ENCODE results near the gene COLEC12. TPM values are rescaled to one million over a fixed set of nuclear protein-coding genes. Genes with fewer than 3 reads are reported as not detected.
"Not testable (repeated sequence)": the region's sequence is repeated elsewhere in the genome, so short reads cannot be mapped to it uniquely, and the experiment has no call there.

Gene COLEC12
- total RNA-seq, 1 donor: 0.21 TPM

GRCh38 chr18:295756-296490 is 204.6 kb downstream of the COLEC12 start:
- H3K4me3 ChIP-seq (ENCODE audit: low read length): no peak overlapping the region
- H3K9me3 ChIP-seq (ENCODE audit: low read depth, low read length): no peaks in the 10 kb centered on the region
- no peaks in the 10 kb centered on the region for H3K27me3 ChIP-seq (ENCODE audit: insufficient read depth, low read length)
- H3K4me1 ChIP-seq (ENCODE audit: insufficient read depth, low read length): no peaks in the 10 kb centered on the region

- H3K4me3 ChIP-seq (ENCODE audit: low read length): no peak overlapping the region
- no peaks in the 10 kb centered on the region for H3K4me1 ChIP-seq (ENCODE audit: insufficient read depth, low read length)
- H3K27me3 ChIP-seq (ENCODE audit: insufficient read depth, low read length): no peaks in the 10 kb centered on the region
- no peaks in the 10 kb centered on the region for H3K9me3 ChIP-seq (ENCODE audit: low read depth, low read length)
These were observed 205.9 kb downstream of the COLEC12 start for GRCh38 chr18:294566-294965.

DNA sequence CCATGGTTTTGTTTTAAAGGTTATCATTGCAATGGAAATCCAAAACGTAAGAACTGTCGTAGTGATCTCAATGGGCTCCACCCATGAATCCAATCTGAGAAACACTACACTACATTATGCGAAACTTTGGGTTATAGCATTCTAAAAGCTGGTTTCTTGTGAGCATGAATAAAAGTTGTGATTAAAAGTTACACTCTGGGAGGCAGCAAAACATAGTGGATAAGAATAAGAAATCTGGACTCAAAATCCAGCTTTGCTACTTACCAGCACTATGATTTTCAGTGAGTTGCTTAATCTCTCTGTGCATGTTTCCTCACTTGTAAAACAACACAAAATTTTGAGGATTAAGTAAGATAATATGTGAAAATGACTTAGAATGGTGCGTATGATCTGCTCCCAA is 207.0 kb downstream of the COLEC12 start:
- Histone ChIP-seq H3K27me3 (ENCODE audit: insufficient read depth, low read length) (no peaks in the 10 kb centered on the region), H3K4me3 (ENCODE audit: low read length) (no peak overlapping the region), H3K4me1 (ENCODE audit: insufficient read depth, low read length) (peaks cover 6% of the 10 kb centered on the region), H3K9me3 (ENCODE audit: low read depth, low read length) (no peaks in the 10 kb centered on the region)

DNA sequence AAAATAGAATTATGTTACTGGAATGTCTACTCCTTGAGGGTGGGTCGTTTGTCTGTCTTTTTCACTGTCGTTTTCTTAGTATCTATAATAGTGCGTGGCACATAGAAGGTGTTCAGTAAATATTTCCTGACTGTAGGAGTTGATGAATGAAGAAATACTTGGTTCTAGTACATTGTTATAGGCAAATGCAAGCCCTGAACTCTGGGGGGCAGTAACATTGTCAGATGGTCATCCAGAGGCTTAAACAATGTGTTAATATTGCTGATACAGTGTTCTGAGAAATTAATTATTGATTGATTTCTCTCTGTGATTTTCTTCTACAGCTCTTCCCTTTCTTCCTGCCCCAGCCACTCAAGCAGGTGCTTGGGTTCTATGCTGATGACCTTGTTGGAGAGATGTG is 208.2 kb downstream of the COLEC12 start:
- peaks cover 6% of the 10 kb centered on the region for H3K4me1 ChIP-seq (ENCODE audit: insufficient read depth, low read length)
- H3K9me3 ChIP-seq (ENCODE audit: low read depth, low read length): no peaks in the 10 kb centered on the region
- H3K4me3 ChIP-seq (ENCODE audit: low read length): no peak overlapping the region
- no peaks in the 10 kb centered on the region for H3K27me3 ChIP-seq (ENCODE audit: insufficient read depth, low read length)

GRCh38 chr18:289970-290369 is 210.5 kb downstream of the COLEC12 start:
- not testable (repeated sequence) for H3K27me3 ChIP-seq (ENCODE audit: insufficient read depth, low read length); H3K4me1 ChIP-seq (ENCODE audit: insufficient read depth, low read length); H3K4me3 ChIP-seq (ENCODE audit: low read length); H3K9me3 ChIP-seq (ENCODE audit: low read depth, low read length)

- H3K4me3 ChIP-seq (ENCODE audit: low read length): no peak overlapping the region
- no peaks in the 10 kb centered on the region for H3K9me3 ChIP-seq (ENCODE audit: low read depth, low read length)
- H3K27me3 ChIP-seq (ENCODE audit: insufficient read depth, low read length): no peaks in the 10 kb centered on the region
- peaks cover 6% of the 10 kb centered on the region for H3K4me1 ChIP-seq (ENCODE audit: insufficient read depth, low read length)
These were observed 211.5 kb downstream of the COLEC12 start for GRCh38 chr18:289026-289425.

DNA sequence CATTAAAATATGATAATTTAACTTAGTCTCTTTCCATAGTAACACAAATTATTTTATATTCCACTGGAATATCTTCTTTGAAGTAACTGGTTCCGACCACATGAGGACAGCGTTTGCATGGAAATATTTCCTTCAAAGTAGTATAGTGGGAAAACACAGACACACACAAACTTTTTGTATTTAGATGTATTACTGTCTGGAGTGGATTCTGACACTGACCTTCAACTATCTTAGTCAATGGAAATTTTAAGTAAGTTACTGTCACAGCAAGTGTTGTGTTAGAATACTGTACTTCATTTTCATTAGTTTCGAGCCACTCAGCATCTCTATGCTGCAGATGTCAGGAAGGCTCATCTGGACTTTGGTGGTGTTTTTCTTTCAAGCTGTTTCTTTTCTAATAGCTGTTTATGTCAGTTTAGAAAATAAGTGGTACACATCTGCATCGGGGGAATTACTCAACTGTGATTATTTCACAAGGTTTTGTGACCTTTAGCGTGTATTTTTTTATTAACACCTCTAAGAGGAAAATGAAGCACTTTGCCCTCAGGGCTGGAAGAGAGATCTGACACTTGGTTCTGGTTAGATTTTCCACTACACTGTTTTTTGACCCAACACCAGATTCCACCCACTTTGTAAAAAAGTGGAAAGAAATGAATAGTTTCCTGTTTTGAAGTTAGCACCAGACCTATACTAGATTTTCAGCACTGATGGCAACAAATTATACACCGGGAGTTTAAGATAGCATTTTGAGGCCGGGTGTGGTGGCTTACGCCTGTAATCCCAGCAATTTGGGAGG is 213.8 kb downstream of the COLEC12 start:
- Histone ChIP-seq H3K4me3 (ENCODE audit: low read length) (no peak overlapping the region), H3K27me3 (ENCODE audit: insufficient read depth, low read length) (no peaks in the 10 kb centered on the region), H3K9me3 (ENCODE audit: low read depth, low read length) (no peaks in the 10 kb centered on the region), H3K4me1 (ENCODE audit: insufficient read depth, low read length) (peaks cover 6% of the 10 kb centered on the region)

GRCh38 chr18:285817-286216 is 214.7 kb downstream of the COLEC12 start:
- Histone ChIP-seq H3K9me3 (ENCODE audit: low read depth, low read length) (no peaks in the 10 kb centered on the region), H3K27me3 (ENCODE audit: insufficient read depth, low read length) (no peaks in the 10 kb centered on the region), H3K4me3 (ENCODE audit: low read length) (no peak overlapping the region), H3K4me1 (ENCODE audit: insufficient read depth, low read length) (peaks cover 6% of the 10 kb centered on the region)

- H3K4me3 ChIP-seq (ENCODE audit: low read length): no peak overlapping the region
- peaks cover 2% of the 10 kb centered on the region for H3K27me3 ChIP-seq (ENCODE audit: insufficient read depth, low read length)
- H3K4me1 ChIP-seq (ENCODE audit: insufficient read depth, low read length): no peaks in the 10 kb centered on the region
- H3K9me3 ChIP-seq (ENCODE audit: low read depth, low read length): peaks cover 10% of the 10 kb centered on the region
These were observed 225.0 kb downstream of the COLEC12 start for GRCh38 chr18:275486-275885.

GRCh38 chr18:274313-274712 is 226.2 kb downstream of the COLEC12 start:
- peaks cover 10% of the 10 kb centered on the region for H3K9me3 ChIP-seq (ENCODE audit: low read depth, low read length)
- H3K27me3 ChIP-seq (ENCODE audit: insufficient read depth, low read length): peaks cover 2% of the 10 kb centered on the region
- no peak overlapping the region for H3K4me3 ChIP-seq (ENCODE audit: low read length)
- H3K4me1 ChIP-seq (ENCODE audit: insufficient read depth, low read length): peaks cover 3% of the 10 kb centered on the region

DNA sequence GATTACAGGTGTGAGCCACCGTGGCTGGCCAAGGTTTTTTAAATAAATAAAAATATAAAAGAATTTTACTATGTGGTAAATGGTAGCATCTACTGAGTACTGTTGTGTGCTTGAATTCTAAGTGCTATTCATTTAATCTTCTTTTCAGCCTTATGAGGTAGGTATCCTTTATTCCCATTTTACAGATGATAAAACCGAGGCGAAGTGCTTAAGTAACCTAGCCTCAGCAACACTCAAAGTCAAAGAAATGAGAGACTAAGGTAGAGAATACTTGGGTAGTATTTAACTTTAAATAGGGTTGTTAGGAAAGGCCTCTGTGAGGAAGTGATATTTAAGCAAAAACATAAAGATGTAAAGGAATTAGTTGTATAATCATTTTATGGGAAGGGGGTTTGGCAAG is 227.0 kb downstream of the COLEC12 start:
- Histone ChIP-seq H3K27me3 (ENCODE audit: insufficient read depth, low read length) (peaks cover 2% of the 10 kb centered on the region), H3K4me3 (ENCODE audit: low read length) (no peak overlapping the region), H3K9me3 (ENCODE audit: low read depth, low read length) (peaks cover 3% of the 10 kb centered on the region), H3K4me1 (ENCODE audit: insufficient read depth, low read length) (peaks cover 11% of the 10 kb centered on the region)

GRCh38 chr18:272650-273049 is 227.9 kb downstream of the COLEC12 start:
- H3K4me3 ChIP-seq (ENCODE audit: low read length): no peak overlapping the region
- no peaks in the 10 kb centered on the region for H3K9me3 ChIP-seq (ENCODE audit: low read depth, low read length)
- H3K4me1 ChIP-seq (ENCODE audit: insufficient read depth, low read length): peaks cover 14% of the 10 kb centered on the region
- H3K27me3 ChIP-seq (ENCODE audit: insufficient read depth, low read length): no peaks in the 10 kb centered on the region

GRCh38 chr18:269480-270095 is 230.9 kb downstream of the COLEC12 start:
- no peak overlapping the region for H3K4me3 ChIP-seq (ENCODE audit: low read length)
- no peaks in the 10 kb centered on the region for H3K9me3 ChIP-seq (ENCODE audit: low read depth, low read length)
- H3K27me3 ChIP-seq (ENCODE audit: insufficient read depth, low read length): no peaks in the 10 kb centered on the region
- H3K4me1 ChIP-seq (ENCODE audit: insufficient read depth, low read length): peaks cover 20% of the 10 kb centered on the region

- Histone ChIP-seq H3K4me1 (ENCODE audit: insufficient read depth, low read length) (peaks cover 20% of the 10 kb centered on the region), H3K9me3 (ENCODE audit: low read depth, low read length) (no peaks in the 10 kb centered on the region)
These were observed 232.6 kb downstream of the COLEC12 start, which contains the start of gene THOC1 for GRCh38 chr18:267688-268552. Gene THOC1 (minus strand): TSS chr18:268047. CDS start chr18:268019, 28 bp downstream.

DNA sequence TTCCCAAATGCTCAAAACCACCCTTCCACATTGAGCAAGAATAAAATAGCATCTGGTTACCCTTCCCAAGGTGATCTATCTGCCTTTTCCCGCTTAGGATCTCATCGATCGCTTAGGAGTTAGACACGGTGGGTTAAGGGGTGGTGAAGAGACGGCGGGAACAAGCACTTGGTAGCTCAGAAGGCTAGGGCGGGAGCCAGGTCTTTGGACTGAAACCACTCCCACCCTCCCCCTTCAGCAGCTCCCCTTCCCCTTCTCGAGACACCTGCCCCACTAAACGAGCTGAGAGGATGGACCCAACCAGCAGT is 233.2 kb downstream of the COLEC12 start:
- no peaks in the 10 kb centered on the region for H3K9me3 ChIP-seq (ENCODE audit: low read depth, low read length)
- no peaks in the 10 kb centered on the region for H3K27me3 ChIP-seq (ENCODE audit: insufficient read depth, low read length)
- H3K4me3 ChIP-seq (ENCODE audit: low read length): peak overlapping the region; percentile 84
- peaks cover 20% of the 10 kb centered on the region for H3K4me1 ChIP-seq (ENCODE audit: insufficient read depth, low read length)

More at GRCh38 chr18:267688-268552, 232.6 kb downstream of the COLEC12 start, which contains the start of gene THOC1:
- Histone ChIP-seq H3K27me3 (ENCODE audit: insufficient read depth, low read length) (no peaks in the 10 kb centered on the region), H3K4me3 (ENCODE audit: low read length) (peak within 1 kb of the TSS; percentile 84)
